VCaP (cell line): ENCODE measurements around the gene TLDC2.
"Not testable (repeated sequence)": the region's sequence is repeated elsewhere in the genome, so short reads cannot be mapped to it uniquely, and the experiment has no call there.

ENCODE experiments used
- H3K27ac ChIP-seq: fragments of 450-650 bp; 2 replicates; pipeline ENCODE4 v1.5.1; 2017
- CTCF ChIP-seq: fragments of 450-650 bp; conservative IDR thresholded peaks from 2 replicates; pipeline ENCODE4 v1.5.1; 2017; ENCODE audit warnings: mild to moderate bottlenecking, moderate library complexity

The TLDC2 gene

GRCh38 chr20:36936341-36936740, 60.4 kb downstream of the TLDC2 start:
- TF ChIP-seq CTCF = no peak
- no peak overlapping the region for H3K27ac ChIP-seq

DNA sequence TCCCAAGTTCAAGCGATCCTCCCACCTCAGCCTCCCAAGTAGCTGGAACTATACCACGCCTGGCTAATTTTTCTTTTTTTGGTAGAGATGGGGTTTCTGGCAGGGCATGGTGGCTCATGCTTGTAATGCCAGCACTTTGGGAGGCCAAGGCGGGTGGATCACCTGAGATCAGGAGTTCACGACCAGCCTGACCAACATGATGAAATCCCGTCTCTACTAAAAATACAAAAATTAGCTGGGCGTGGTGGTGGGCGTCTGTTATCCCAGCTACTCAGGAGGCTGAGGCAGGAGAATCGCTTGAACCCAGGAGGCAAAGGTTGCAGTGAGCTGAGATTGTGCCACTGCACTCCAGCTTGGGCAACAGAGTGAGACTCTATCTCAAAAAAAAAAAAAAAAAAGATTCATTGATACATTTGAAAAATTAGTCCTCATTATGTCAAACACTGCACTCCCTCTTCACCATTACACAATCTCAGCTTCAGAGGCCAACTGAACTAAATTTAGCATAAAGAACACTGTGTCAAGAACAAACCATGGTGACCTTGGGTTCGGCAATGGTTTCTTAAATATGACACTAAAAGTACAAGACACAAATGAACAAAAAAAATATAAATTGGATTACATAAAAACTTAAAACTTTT, 60.9 kb downstream of the TLDC2 start:
- H3K27ac ChIP-seq = not testable (repeated sequence)

- no peak overlapping the region for H3K27ac ChIP-seq
- TF ChIP-seq CTCF = no peak
Measured at GRCh38 chr20:36937402-36937770, 61.4 kb downstream of the TLDC2 start.

GRCh38 chr20:36941401-36941835, 65.5 kb downstream of the TLDC2 start:
- TF ChIP-seq CTCF = no peak
- H3K27ac ChIP-seq = no peak overlapping the region
